HCT116 (cell line): ENCODE results near the gene MYORG. TPM values are rescaled to one million over a fixed set of nuclear protein-coding genes. Genes with fewer than 3 reads are reported as not detected.

Experiments
- ATAC-seq: fragments of 200-7000 bp; cut with Tn5 transposase; 2 replicates; pipeline ENCODE4 v1.9.1; 2020; ENCODE audit warnings: mild to moderate bottlenecking, moderate library complexity
- BruUV-seq: library from RNA; stranded (reverse); fragments of 400-500 nt; replicated peaks from 2 replicates; lab custom pipeline; 2021; lab: Mats Ljungman, UMichigan
- CTCF ChIA-PET: fragments of 300-600 bp; sonication (Branson Sonifier 250); formaldehyde crosslinking; loops from one replicate; lab custom pipeline; 2021; ENCODE audit warnings: antibody characterized with exemption; lab: Charles Lee
- POLR2A ChIA-PET: fragments of 300-600, 350-600 bp; sonication (Branson Sonifier 250); formaldehyde crosslinking; loops from one replicate; lab custom pipeline; 2021; ENCODE audit warnings: antibody characterized with exemption; lab: Charles Lee
- RAD21 ChIA-PET, 2 experiments: fragments of 300-600 bp; sonication (Branson Sonifier 250); formaldehyde crosslinking; loops; one replicate each; lab custom pipeline; 2023; ENCODE audit warnings: low total read pairs in 2 of 2; ENCODE audit not compliant: uncharacterized antibody in 2 of 2, unreplicated experiment in 2 of 2, low non-redundant PET in 1 of 2; lab: Charles Lee
- DNase-seq: peaks from one replicate; pipeline ENCODE4 v3.0.0-alpha.2; 2010; ENCODE audit warnings: low read depth, low spot score
- H2AFZ ChIP-seq: fragments of 200-600 bp; shearing (Covaris generic), sonication (generic); 2 replicates; pipeline ENCODE4 v1.6.1; 2017; ENCODE audit warnings: low read depth, mixed run types, mixed read lengths, antibody characterized with exemption, low read length; ENCODE audit not compliant: poor library complexity, severe bottlenecking
- H3K27ac ChIP-seq: 2 replicates; pipeline ENCODE4 v1.5.1; 2012; ENCODE audit warnings: low read depth, low read length
- H3K27me3 ChIP-seq: fragments of 200-600 bp; sonication (generic); 2 replicates; pipeline ENCODE4 v1.6.1; 2016; ENCODE audit warnings: mixed run types, low read length, mixed read lengths; ENCODE audit not compliant: insufficient read depth
- H3K36me3 ChIP-seq, 2 experiments: fragments of 200-500 bp in 1 of 2; fragments of 200-600 bp in 1 of 2; sonication (Bioruptor generic) in 1 of 2; sonication (generic) in 1 of 2; 2 replicates each; pipeline versions ENCODE4 v1.5.1 to v1.6.1; 2014 to 2016; ENCODE audit warnings: low read length in 2 of 2, inconsistent platforms in 1 of 2, mixed read lengths in 1 of 2, mixed run types in 1 of 2; ENCODE audit not compliant: insufficient read depth in 2 of 2, control insufficient read depth in 1 of 2
- H3K4me1 ChIP-seq, 2 experiments: fragments of 200-600 bp in 1 of 2; sonication (generic) in 1 of 2; 2 replicates each; pipeline versions ENCODE4 v1.5.1 to v1.6.1; 2012 to 2017; ENCODE audit warnings: low read length in 2 of 2, inconsistent platforms in 1 of 2, mild to moderate bottlenecking in 1 of 2, mixed read lengths in 1 of 2, mixed run types in 1 of 2, moderate library complexity in 1 of 2; ENCODE audit not compliant: insufficient read depth in 2 of 2, control insufficient read depth in 1 of 2
- H3K4me2 ChIP-seq: fragments of 200-600 bp; sonication (generic); 2 replicates; pipeline ENCODE4 v1.6.1; 2017; ENCODE audit warnings: mixed run types, low read length, mixed read lengths
- H3K4me3 ChIP-seq, 2 experiments: fragments of 200-600 bp in 1 of 2; sonication (generic) in 1 of 2; replicated peaks in 1 of 2; 2 replicates each; pipeline ENCODE4 v1.5.1; 2011 to 2016; ENCODE audit warnings: low read length in 2 of 2, control low read depth in 1 of 2, low read depth in 1 of 2, mild to moderate bottlenecking in 1 of 2, mixed read lengths in 1 of 2, mixed run types in 1 of 2
- H3K79me2 ChIP-seq: fragments of 200-600 bp; sonication (generic); 2 replicates; pipeline ENCODE4 v1.6.1; 2017; ENCODE audit warnings: mild to moderate bottlenecking, mixed run types, low read length, moderate library complexity, mixed read lengths; ENCODE audit not compliant: insufficient read depth
- H3K9ac ChIP-seq: fragments of 200-600 bp; sonication (generic); 2 replicates; pipeline ENCODE4 v1.6.1; 2016; ENCODE audit warnings: low read length, mixed read lengths
- H3K9me2 ChIP-seq: fragments of 200-600 bp; sonication (generic), shearing (Covaris generic); 2 replicates; pipeline ENCODE4 v1.6.1; 2017; ENCODE audit warnings: mixed run types, mild to moderate bottlenecking, moderate library complexity; ENCODE audit not compliant: insufficient read depth
- H3K9me3 ChIP-seq, 2 experiments: fragments of 200-500 bp in 1 of 2; fragments of 200-600 bp in 1 of 2; sonication (Bioruptor generic) in 1 of 2; sonication (generic) in 1 of 2; 2 replicates each; pipeline ENCODE4 v1.6.1; 2014 to 2017; ENCODE audit warnings: low read length in 2 of 2, mixed read lengths in 2 of 2, inconsistent platforms in 1 of 2, low read depth in 1 of 2, mild to moderate bottlenecking in 1 of 2, mixed run types in 1 of 2, moderate library complexity in 1 of 2; ENCODE audit not compliant: control insufficient read depth in 1 of 2, insufficient read depth in 1 of 2
- H4K20me1 ChIP-seq: fragments of 200-600 bp; sonication (generic), shearing (Covaris generic); 2 replicates; pipeline ENCODE4 v1.6.1; 2017; ENCODE audit warnings: mixed run types, mild to moderate bottlenecking, moderate library complexity; ENCODE audit not compliant: insufficient read depth
- CBX3 ChIP-seq: IDR thresholded peaks from 2 replicates; pipeline ENCODE4 v1.6.1; 2012; ENCODE audit warnings: low read depth
- CEBPB ChIP-seq: IDR thresholded peaks from 2 replicates; pipeline ENCODE4 v1.6.1; 2012; ENCODE audit warnings: low read depth
- ELF1 ChIP-seq: IDR thresholded peaks from 2 replicates; pipeline ENCODE4 v1.6.1; 2012; ENCODE audit warnings: low read depth, borderline replicate concordance
- EZH2 ChIP-seq: fragments of 200-600 bp; sonication (generic); IDR thresholded peaks from 2 replicates; pipeline ENCODE4 v1.6.1; 2017; ENCODE audit warnings: antibody characterized with exemption, mixed run types
- EZH2phosphoT487 ChIP-seq: fragments of 200-600 bp; IDR thresholded peaks from 2 replicates; pipeline ENCODE4 v1.6.1; 2018; ENCODE audit warnings: antibody characterized with exemption, borderline replicate concordance
- FOSL1 ChIP-seq: IDR thresholded peaks from 2 replicates; pipeline ENCODE4 v1.6.1; 2012; ENCODE audit warnings: low read depth
- JUND ChIP-seq: IDR thresholded peaks from 2 replicates; pipeline ENCODE4 v1.6.1; 2012
- POLR2A ChIP-seq: IDR thresholded peaks from 2 replicates; pipeline ENCODE4 v1.7.0; 2011; ENCODE audit warnings: borderline replicate concordance; ENCODE audit not compliant: insufficient read depth, insufficient read length; ENCODE audit errors: extremely low read depth
- POLR2AphosphoS5 ChIP-seq: IDR thresholded peaks from 2 replicates; pipeline ENCODE4 v1.6.1; 2011; ENCODE audit warnings: mild to moderate bottlenecking, low read depth, low read length, moderate library complexity
- RAD21 ChIP-seq: IDR thresholded peaks from 2 replicates; pipeline ENCODE4 v1.6.1; 2012; ENCODE audit warnings: low read depth, mild to moderate bottlenecking
- SP1 ChIP-seq: IDR thresholded peaks from 2 replicates; pipeline ENCODE4 v1.6.1; 2012; ENCODE audit warnings: low read depth
- TCF7L2 ChIP-seq: IDR thresholded peaks from 2 replicates; pipeline ENCODE4 v1.7.0; 2011; ENCODE audit warnings: borderline replicate concordance, inconsistent platforms; ENCODE audit not compliant: insufficient read depth, insufficient read length; ENCODE audit errors: extremely low read depth
- YY1 ChIP-seq: IDR thresholded peaks from 2 replicates; pipeline ENCODE4 v1.6.1; 2011; ENCODE audit warnings: low read length, low read depth, moderate library complexity, mild to moderate bottlenecking; ENCODE audit not compliant: insufficient replicate concordance; ENCODE audit errors: extremely low read depth
- ZFX ChIP-seq: fragments of 450-650 bp; IDR thresholded peaks from 2 replicates; pipeline ENCODE4 v1.6.1; 2017
- ZNF274 ChIP-seq: fragments of 200-500 bp; sonication (Bioruptor generic); IDR thresholded peaks from 2 replicates; pipeline ENCODE4 v1.6.1; 2014; ENCODE audit warnings: mild to moderate bottlenecking, low read depth, low read length, inconsistent platforms
- intact Hi-C: fragments of 100-400 bp; cut with micrococcal nuclease; formaldehyde crosslinking; loops from 2 replicates; pipeline ENCODE4 v1.10.0; 2022
- total RNA-seq: library from RNA; stranded (reverse); gene quantifications from one replicate; pipeline ENCODE4 v1.2.1, GENCODE V29; 2021; ENCODE audit not compliant: unreplicated experiment
- TF ChIP-seq, protein P1 (sequence below): IDR thresholded peaks from 2 replicates; pipeline ENCODE4 v1.6.1; 2011; ENCODE audit warnings: mild to moderate bottlenecking, low read length, moderate library complexity; ENCODE audit not compliant: insufficient replicate concordance; ENCODE audit errors: extremely low read depth
- TF ChIP-seq, protein P2 (sequence below), 3 experiments: fragments of 200-600 bp in 1 of 3; sonication (generic) in 1 of 3; IDR thresholded peaks in 2 of 3; conservative IDR thresholded peaks in 1 of 3; 2 replicates each; pipeline ENCODE4 v1.5.1; 2012 to 2017; ENCODE audit warnings: low read depth in 2 of 3, low read length in 2 of 3, antibody characterized with exemption in 1 of 3, borderline replicate concordance in 1 of 3, control low read depth in 1 of 3, mild to moderate bottlenecking in 1 of 3, mixed read lengths in 1 of 3, mixed run types in 1 of 3, moderate library complexity in 1 of 3; ENCODE audit not compliant: insufficient read depth in 1 of 3
- TF ChIP-seq, protein P3 (sequence below): IDR thresholded peaks from 2 replicates; pipeline ENCODE4 v1.6.1; 2012
- TF ChIP-seq, protein P4 (sequence below): IDR thresholded peaks from 2 replicates; pipeline ENCODE4 v1.6.1; 2012; ENCODE audit warnings: low read depth

The MYORG gene
- total RNA-seq, 1 experiment from 2014 or later = 8.5 TPM

DNA sequence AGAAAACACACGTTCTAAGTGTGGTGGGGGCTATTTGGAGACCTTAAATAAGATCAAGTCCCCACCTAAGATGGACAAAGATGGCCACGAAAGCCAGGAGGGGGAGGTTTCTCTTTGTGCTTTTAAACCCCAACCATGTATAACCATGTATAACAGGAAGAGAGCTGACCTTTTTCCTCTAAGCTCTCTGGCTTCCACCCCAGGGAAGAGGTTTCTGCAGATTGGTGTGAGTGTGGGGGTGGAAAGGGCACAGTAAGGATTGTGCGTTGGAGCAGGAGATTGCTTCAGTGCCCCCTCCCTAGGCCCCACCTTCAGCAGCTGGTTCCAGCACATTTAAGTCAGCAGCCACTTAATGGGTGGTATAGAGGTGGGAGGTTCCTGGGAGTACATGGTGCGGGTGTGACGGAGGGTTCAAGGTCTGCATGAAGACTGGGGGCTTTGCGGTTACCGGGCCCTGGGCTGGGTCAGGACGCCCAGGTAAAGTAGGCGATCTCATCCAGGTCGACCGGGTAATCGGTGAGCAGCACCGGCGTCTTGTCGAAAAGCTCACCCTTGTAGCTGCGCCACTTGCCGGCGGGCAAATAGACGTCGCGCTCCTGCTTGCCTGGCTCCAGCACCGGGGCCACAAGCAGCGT is 6.2 kb downstream of the MYORG start:
- intact Hi-C loops = no loop called here

More for the DNA sequence above, 6.2 kb downstream of the MYORG start:
- Histone ChIP-seq H3K9me2 (no peaks in the 10 kb centered on the region), H3K27ac (no peak overlapping the region), H3K9ac (no peak overlapping the region), H2AFZ (no peak overlapping the region), H3K9me3 (no peaks in the 10 kb centered on the region), H3K4me3 (no peak overlapping the region), H3K36me3 (peaks cover 0 to 2% of the 10 kb centered on the region in 2 experiments; a peak in 1 of 4 replicates), H3K27me3 (no peaks in the 10 kb centered on the region), H3K79me2 (no peaks in the 10 kb centered on the region), H4K20me1 (no peaks in the 10 kb centered on the region), H3K4me2 (no peak overlapping the region), H3K4me1 (peaks cover 7 to 8% of the 10 kb centered on the region in 2 experiments)
- ATAC-seq (no peak), DNase-seq (no peak)
- no TSS peak for BruUV-seq
- POLR2A ChIA-PET = no interaction called here
- CTCF ChIA-PET = no interaction called here
- RAD21 ChIA-PET = no interaction called here
- TF ChIP-seq EZH2phosphoT487 (no peak), SP1 (no peak), RAD21 (no peak), POLR2A (no peak), CEBPB (no peak), TCF7L2 (no peak), POLR2AphosphoS5 (no peak), ZNF274 (no peak), ZFX (no peak), ELF1 (no peak), FOSL1 (no peak), YY1 (no peak), CBX3 (no peak), JUND (no peak), EZH2 (no peak)
- TF ChIP-seq, protein P1, sequence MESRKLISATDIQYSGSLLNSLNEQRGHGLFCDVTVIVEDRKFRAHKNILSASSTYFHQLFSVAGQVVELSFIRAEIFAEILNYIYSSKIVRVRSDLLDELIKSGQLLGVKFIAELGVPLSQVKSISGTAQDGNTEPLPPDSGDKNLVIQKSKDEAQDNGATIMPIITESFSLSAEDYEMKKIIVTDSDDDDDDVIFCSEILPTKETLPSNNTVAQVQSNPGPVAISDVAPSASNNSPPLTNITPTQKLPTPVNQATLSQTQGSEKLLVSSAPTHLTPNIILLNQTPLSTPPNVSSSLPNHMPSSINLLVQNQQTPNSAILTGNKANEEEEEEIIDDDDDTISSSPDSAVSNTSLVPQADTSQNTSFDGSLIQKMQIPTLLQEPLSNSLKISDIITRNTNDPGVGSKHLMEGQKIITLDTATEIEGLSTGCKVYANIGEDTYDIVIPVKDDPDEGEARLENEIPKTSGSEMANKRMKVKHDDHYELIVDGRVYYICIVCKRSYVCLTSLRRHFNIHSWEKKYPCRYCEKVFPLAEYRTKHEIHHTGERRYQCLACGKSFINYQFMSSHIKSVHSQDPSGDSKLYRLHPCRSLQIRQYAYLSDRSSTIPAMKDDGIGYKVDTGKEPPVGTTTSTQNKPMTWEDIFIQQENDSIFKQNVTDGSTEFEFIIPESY = no peak
- TF ChIP-seq, protein P2, sequence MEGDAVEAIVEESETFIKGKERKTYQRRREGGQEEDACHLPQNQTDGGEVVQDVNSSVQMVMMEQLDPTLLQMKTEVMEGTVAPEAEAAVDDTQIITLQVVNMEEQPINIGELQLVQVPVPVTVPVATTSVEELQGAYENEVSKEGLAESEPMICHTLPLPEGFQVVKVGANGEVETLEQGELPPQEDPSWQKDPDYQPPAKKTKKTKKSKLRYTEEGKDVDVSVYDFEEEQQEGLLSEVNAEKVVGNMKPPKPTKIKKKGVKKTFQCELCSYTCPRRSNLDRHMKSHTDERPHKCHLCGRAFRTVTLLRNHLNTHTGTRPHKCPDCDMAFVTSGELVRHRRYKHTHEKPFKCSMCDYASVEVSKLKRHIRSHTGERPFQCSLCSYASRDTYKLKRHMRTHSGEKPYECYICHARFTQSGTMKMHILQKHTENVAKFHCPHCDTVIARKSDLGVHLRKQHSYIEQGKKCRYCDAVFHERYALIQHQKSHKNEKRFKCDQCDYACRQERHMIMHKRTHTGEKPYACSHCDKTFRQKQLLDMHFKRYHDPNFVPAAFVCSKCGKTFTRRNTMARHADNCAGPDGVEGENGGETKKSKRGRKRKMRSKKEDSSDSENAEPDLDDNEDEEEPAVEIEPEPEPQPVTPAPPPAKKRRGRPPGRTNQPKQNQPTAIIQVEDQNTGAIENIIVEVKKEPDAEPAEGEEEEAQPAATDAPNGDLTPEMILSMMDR (IDR thresholded peaks at IDR 0.05 in 2 of 3, conservative IDR thresholded peaks at IDR 0.05 in 1 of 3; ENCODE audit: borderline replicate concordance in 1 of 3, insufficient read depth in 1 of 3, low read depth in 2 of 3, low read length in 2 of 3) = no peak
- TF ChIP-seq, protein P3, sequence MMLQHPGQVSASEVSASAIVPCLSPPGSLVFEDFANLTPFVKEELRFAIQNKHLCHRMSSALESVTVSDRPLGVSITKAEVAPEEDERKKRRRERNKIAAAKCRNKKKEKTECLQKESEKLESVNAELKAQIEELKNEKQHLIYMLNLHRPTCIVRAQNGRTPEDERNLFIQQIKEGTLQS = no peak
- TF ChIP-seq, protein P4, sequence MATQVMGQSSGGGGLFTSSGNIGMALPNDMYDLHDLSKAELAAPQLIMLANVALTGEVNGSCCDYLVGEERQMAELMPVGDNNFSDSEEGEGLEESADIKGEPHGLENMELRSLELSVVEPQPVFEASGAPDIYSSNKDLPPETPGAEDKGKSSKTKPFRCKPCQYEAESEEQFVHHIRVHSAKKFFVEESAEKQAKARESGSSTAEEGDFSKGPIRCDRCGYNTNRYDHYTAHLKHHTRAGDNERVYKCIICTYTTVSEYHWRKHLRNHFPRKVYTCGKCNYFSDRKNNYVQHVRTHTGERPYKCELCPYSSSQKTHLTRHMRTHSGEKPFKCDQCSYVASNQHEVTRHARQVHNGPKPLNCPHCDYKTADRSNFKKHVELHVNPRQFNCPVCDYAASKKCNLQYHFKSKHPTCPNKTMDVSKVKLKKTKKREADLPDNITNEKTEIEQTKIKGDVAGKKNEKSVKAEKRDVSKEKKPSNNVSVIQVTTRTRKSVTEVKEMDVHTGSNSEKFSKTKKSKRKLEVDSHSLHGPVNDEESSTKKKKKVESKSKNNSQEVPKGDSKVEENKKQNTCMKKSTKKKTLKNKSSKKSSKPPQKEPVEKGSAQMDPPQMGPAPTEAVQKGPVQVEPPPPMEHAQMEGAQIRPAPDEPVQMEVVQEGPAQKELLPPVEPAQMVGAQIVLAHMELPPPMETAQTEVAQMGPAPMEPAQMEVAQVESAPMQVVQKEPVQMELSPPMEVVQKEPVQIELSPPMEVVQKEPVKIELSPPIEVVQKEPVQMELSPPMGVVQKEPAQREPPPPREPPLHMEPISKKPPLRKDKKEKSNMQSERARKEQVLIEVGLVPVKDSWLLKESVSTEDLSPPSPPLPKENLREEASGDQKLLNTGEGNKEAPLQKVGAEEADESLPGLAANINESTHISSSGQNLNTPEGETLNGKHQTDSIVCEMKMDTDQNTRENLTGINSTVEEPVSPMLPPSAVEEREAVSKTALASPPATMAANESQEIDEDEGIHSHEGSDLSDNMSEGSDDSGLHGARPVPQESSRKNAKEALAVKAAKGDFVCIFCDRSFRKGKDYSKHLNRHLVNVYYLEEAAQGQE = no peak
